ENCODE results near the gene OR11L1. TPM values are rescaled to one million over a fixed set of nuclear protein-coding genes. Genes with fewer than 3 reads are reported as not detected.

Gene OR11L1
- polyA plus RNA-seq, 3 donors = not detected

GRCh38 chr1:247825362-247825761, 16.3 kb downstream of the OR11L1 start:
- WGBS (ENCODE audit: insufficient coverage) = no CpG with 5 or more reads among the region's 13 CpGs
- intact Hi-C loops (cut with micrococcal nuclease) = no loop called here

DNA sequence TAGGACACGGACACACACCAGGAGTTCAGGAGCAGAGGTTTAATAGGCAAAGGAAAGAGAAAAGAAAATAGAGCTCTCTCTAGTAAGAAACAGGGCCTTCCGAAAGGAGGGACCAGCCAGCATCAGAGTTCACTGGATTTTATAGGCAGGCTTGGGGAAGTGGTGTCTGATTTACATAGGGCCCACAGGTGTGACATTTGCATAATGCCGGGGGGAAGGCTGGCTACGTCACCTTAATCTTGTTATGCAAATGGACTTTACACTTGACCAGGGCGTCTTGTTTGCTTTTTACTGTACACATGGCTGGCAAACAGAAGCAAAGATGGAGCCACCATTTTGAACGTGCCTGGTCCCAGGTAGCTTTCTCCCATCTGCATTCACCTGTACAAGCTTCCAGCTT, 17.7 kb downstream of the OR11L1 start, which contains the start of gene OR14A16:
Gene OR14A16 (minus strand): TSS at position 97 of the 400 bp plus-strand sequence. CDS start 8,390 bp downstream, outside the sequence.
- TF ChIP-seq, protein P1, sequence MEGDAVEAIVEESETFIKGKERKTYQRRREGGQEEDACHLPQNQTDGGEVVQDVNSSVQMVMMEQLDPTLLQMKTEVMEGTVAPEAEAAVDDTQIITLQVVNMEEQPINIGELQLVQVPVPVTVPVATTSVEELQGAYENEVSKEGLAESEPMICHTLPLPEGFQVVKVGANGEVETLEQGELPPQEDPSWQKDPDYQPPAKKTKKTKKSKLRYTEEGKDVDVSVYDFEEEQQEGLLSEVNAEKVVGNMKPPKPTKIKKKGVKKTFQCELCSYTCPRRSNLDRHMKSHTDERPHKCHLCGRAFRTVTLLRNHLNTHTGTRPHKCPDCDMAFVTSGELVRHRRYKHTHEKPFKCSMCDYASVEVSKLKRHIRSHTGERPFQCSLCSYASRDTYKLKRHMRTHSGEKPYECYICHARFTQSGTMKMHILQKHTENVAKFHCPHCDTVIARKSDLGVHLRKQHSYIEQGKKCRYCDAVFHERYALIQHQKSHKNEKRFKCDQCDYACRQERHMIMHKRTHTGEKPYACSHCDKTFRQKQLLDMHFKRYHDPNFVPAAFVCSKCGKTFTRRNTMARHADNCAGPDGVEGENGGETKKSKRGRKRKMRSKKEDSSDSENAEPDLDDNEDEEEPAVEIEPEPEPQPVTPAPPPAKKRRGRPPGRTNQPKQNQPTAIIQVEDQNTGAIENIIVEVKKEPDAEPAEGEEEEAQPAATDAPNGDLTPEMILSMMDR (IDR thresholded peaks at IDR 0.05) = no peak
- Histone ChIP-seq H3K9me3 (replicated peaks in 1 of 2; ENCODE audit: control insufficient read depth in 1 of 2, insufficient read depth in 1 of 2, low read length in 2 of 2) (no peaks in the 10 kb centered on the region), H3K4me3 (replicated peaks in 1 of 3; ENCODE audit: low read depth in 2 of 3, low read length in 3 of 3) (no peak within 1 kb of the TSS), H3K9ac (ENCODE audit: insufficient read depth, low read length, poor library complexity, severe bottlenecking) (no peak within 1 kb of the TSS), H3K27me3 (ENCODE audit: control insufficient read depth in 2 of 2, insufficient read depth in 2 of 2, low read length in 2 of 2) (no peaks in the 10 kb centered on the region), H4K20me1 (ENCODE audit: insufficient read depth, low read length) (no peaks in the 10 kb centered on the region), H3K27ac (ENCODE audit: low read depth in 1 of 2, low read length in 2 of 2) (no peak within 1 kb of the TSS), H3K36me3 (replicated peaks in 1 of 2; ENCODE audit: control insufficient read depth in 1 of 2, insufficient read depth in 2 of 2, low read length in 2 of 2) (no peaks in the 10 kb centered on the region), H3K4me1 (ENCODE audit: control insufficient read depth in 1 of 2, insufficient read depth in 2 of 2, low read length in 2 of 2) (no peaks in the 10 kb centered on the region), H2AFZ (ENCODE audit: insufficient read depth, low read depth, low read length, poor library complexity, severe bottlenecking) (no peak within 1 kb of the TSS), H3K79me2 (ENCODE audit: insufficient read depth, low read length) (no peaks in the 10 kb centered on the region), H3K4me2 (replicated peaks; ENCODE audit: extremely low read depth, low read length, poor library complexity, severe bottlenecking) (no peak within 1 kb of the TSS)
- no peaks in the 10 kb centered on the region for H3K4me1 Mint-ChIP-seq
- no peaks in the 10 kb centered on the region for H3K27me3 Mint-ChIP-seq (ENCODE audit: low read depth in 3 of 3)
- H3K27ac Mint-ChIP-seq = peak within 1 kb of the TSS in 1 of 7 donors; percentile 18
- 97% methylated on average over 5 of the region's 6 CpGs for WGBS (ENCODE audit: insufficient coverage)
- H3K4me3 Mint-ChIP-seq = no peak within 1 kb of the TSS
- H3K36me3 Mint-ChIP-seq = no peaks in the 10 kb centered on the region
- no peak for DNase-seq
- peaks cover 0 to 7% (median 5%) of the 10 kb centered on the region in 7 donors for H3K9me3 Mint-ChIP-seq
- intact Hi-C loops (cut with micrococcal nuclease) = no loop called here

More at GRCh38 chr1:247825362-247825761, 16.3 kb downstream of the OR11L1 start:
- no peak for DNase-seq
- H3K27me3 Mint-ChIP-seq (ENCODE audit: low read depth in 3 of 3) = no peaks in the 10 kb centered on the region
- H3K36me3 Mint-ChIP-seq = no peaks in the 10 kb centered on the region
- peak overlapping the region in 1 of 7 donors; percentile 26 for H3K27ac Mint-ChIP-seq
- Histone ChIP-seq H3K27ac (ENCODE audit: low read depth in 1 of 2, low read length in 2 of 2) (no peak overlapping the region), H3K36me3 (replicated peaks in 1 of 2; ENCODE audit: control insufficient read depth in 1 of 2, insufficient read depth in 2 of 2, low read length in 2 of 2) (no peaks in the 10 kb centered on the region), H3K9me3 (replicated peaks in 1 of 2; ENCODE audit: control insufficient read depth in 1 of 2, insufficient read depth in 1 of 2, low read length in 2 of 2) (no peaks in the 10 kb centered on the region), H3K4me3 (replicated peaks in 1 of 3; ENCODE audit: low read depth in 2 of 3, low read length in 3 of 3) (no peak overlapping the region), H3K79me2 (ENCODE audit: insufficient read depth, low read length) (no peaks in the 10 kb centered on the region), H3K9ac (ENCODE audit: insufficient read depth, low read length, poor library complexity, severe bottlenecking) (no peak overlapping the region), H2AFZ (ENCODE audit: insufficient read depth, low read depth, low read length, poor library complexity, severe bottlenecking) (no peak overlapping the region), H4K20me1 (ENCODE audit: insufficient read depth, low read length) (no peaks in the 10 kb centered on the region), H3K4me2 (replicated peaks; ENCODE audit: extremely low read depth, low read length, poor library complexity, severe bottlenecking) (no peak overlapping the region), H3K27me3 (ENCODE audit: control insufficient read depth in 2 of 2, insufficient read depth in 2 of 2, low read length in 2 of 2) (no peaks in the 10 kb centered on the region), H3K4me1 (ENCODE audit: control insufficient read depth in 1 of 2, insufficient read depth in 2 of 2, low read length in 2 of 2) (no peaks in the 10 kb centered on the region)
- H3K4me3 Mint-ChIP-seq = no peak overlapping the region
- H3K4me1 Mint-ChIP-seq = no peaks in the 10 kb centered on the region
- H3K9me3 Mint-ChIP-seq = peaks cover 0 to 7% (median 5%) of the 10 kb centered on the region in 7 donors
- TF ChIP-seq, protein P1 (IDR thresholded peaks at IDR 0.05) = no peak

All from CD14-positive monocyte (primary cell).